Panc1 (cell line): ENCODE measurements around the gene ACER3. TPM values are rescaled to one million over a fixed set of nuclear protein-coding genes. Genes with fewer than 3 reads are reported as not detected.

Experiments used
- ATAC-seq: fragments of 200-7000 bp; cut with Tn5 transposase; 2 replicates; pipeline ENCODE4 v1.9.1; 2020; ENCODE audit warnings: mild to moderate bottlenecking, moderate library complexity
- BruUV-seq: library from RNA; stranded (reverse); fragments of 400-500 nt; replicated peaks from 2 replicates; lab custom pipeline; 2021; lab: Mats Ljungman, UMichigan
- CTCF ChIA-PET: fragments of 300-600 bp; sonication (Branson Sonifier 250); formaldehyde crosslinking; loops from one replicate; lab custom pipeline; 2022; ENCODE audit warnings: antibody characterized with exemption; lab: Charles Lee
- POLR2A ChIA-PET: fragments of 300-600 bp; sonication (Branson Sonifier 250); formaldehyde crosslinking; loops from one replicate; lab custom pipeline; 2022; ENCODE audit warnings: antibody characterized with exemption; lab: Charles Lee
- DNase-seq: peaks from one replicate; pipeline ENCODE4 v3.0.0-alpha.2; 2010; ENCODE audit warnings: low read depth, low spot score
- H3K27ac ChIP-seq: 2 replicates; pipeline ENCODE4 v1.5.1; 2011; ENCODE audit warnings: mild to moderate bottlenecking, low read length, inconsistent platforms
- H3K27me3 ChIP-seq: fragments of 200-500 bp; sonication (Bioruptor generic); 2 replicates; pipeline ENCODE4 v1.6.0; 2014; ENCODE audit warnings: low read length, inconsistent platforms; ENCODE audit not compliant: control insufficient read depth, insufficient read depth
- H3K36me3 ChIP-seq: fragments of 200-500 bp; sonication (Bioruptor generic); 2 replicates; pipeline ENCODE4 v1.5.1; 2014; ENCODE audit warnings: inconsistent platforms, mild to moderate bottlenecking, low read length, moderate library complexity; ENCODE audit not compliant: control insufficient read depth, insufficient read depth
- H3K4me1 ChIP-seq: 2 replicates; pipeline ENCODE4 v1.5.1; 2011; ENCODE audit warnings: inconsistent platforms, mild to moderate bottlenecking, low read length, moderate library complexity; ENCODE audit not compliant: control insufficient read depth, insufficient read depth
- H3K4me3 ChIP-seq, 2 experiments: 2 replicates each; pipeline ENCODE4 v1.5.1; 2011 to 2012; ENCODE audit warnings: low read depth in 2 of 2, low read length in 2 of 2, mild to moderate bottlenecking in 2 of 2, inconsistent platforms in 1 of 2, moderate library complexity in 1 of 2
- H3K9me3 ChIP-seq: fragments of 200-500 bp; sonication (Bioruptor generic); 2 replicates; pipeline ENCODE4 v1.5.1; 2014; ENCODE audit warnings: low read depth, mild to moderate bottlenecking, inconsistent platforms, low read length, moderate library complexity; ENCODE audit not compliant: control insufficient read depth, insufficient read depth
- POLR2AphosphoS5 ChIP-seq: IDR thresholded peaks from 2 replicates; pipeline ENCODE4 v1.6.1; 2012; ENCODE audit warnings: mild to moderate bottlenecking, low read depth, low read length, moderate library complexity
- SIN3A ChIP-seq: IDR thresholded peaks from 2 replicates; pipeline ENCODE4 v1.6.1; 2012; ENCODE audit warnings: low read depth, mild to moderate bottlenecking, low read length, moderate library complexity, borderline replicate concordance; ENCODE audit not compliant: insufficient read depth
- TCF7L2 ChIP-seq: IDR thresholded peaks from 2 replicates; pipeline ENCODE4 v1.6.1; 2011; ENCODE audit warnings: mild to moderate bottlenecking, low read depth, low read length, inconsistent platforms
- in situ Hi-C: cut with HindIII; loops from 2 replicates; pipeline ENCODE4 v1.10.0; 2016; ENCODE audit warnings: low sequenced_read_pairs, low pct_unique_long_range_greater_than_20kb
- intact Hi-C: fragments of 100-400 bp; cut with micrococcal nuclease; formaldehyde crosslinking; loops from one replicate; pipeline ENCODE4 v1.10.0; 2022; ENCODE audit not compliant: unreplicated experiment
- total RNA-seq: library from RNA; stranded (reverse); gene quantifications from one replicate; pipeline ENCODE4 v1.2.1, GENCODE V29; 2021; ENCODE audit not compliant: unreplicated experiment
- TF ChIP-seq, protein P1 (sequence below): fragments of 450-650 bp; IDR thresholded peaks from 2 replicates; pipeline ENCODE4 v1.5.1; 2017; ENCODE audit warnings: mild to moderate bottlenecking
- TF ChIP-seq, protein P2 (sequence below), 2 experiments: IDR thresholded peaks; 2 replicates each; pipeline ENCODE4 v1.6.1; 2011 to 2012; ENCODE audit warnings: low read depth in 2 of 2, control low read depth in 1 of 2, low read length in 1 of 2, mild to moderate bottlenecking in 1 of 2, moderate library complexity in 1 of 2; ENCODE audit not compliant: insufficient read depth in 1 of 2

ACER3 gene
- total RNA-seq, 1 experiment from 2014 or later, result 41.8 TPM

DNA sequence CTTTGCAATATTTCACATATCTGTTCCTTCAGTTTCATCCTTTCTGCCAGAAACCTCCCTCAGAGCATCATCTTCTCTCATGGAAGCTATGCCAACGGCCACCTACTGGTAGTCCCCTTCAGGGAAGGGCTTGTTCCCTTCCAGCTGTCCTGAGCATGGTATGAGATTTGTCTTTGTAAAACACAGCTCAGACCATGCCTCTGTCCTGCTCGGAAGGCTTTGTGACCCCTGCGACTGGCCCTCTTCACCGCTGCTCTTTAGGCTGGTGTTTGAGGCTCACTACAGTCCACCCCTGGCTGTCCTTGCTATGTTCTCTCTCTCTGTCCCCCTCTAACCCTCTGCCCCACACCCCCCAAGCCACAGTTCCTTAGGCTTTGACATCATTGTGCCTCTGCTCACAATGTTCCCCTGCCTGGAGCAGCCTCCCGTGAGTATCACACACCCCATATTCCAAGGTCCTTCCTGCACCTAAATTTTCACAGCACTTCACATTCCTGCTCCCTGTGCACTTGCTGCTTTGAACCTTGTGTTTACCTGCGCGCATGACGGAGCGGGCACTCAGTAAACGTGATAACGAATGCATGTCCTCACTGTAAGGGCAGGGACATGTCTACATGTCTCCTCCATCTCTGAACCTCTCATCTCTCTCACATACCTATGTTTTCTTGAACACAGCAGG lies 24.0 kb upstream of the ACER3 start:
- H3K4me3 ChIP-seq, result no peak overlapping the region
- peaks cover 3% of the 10 kb centered on the region; the same call in 1 of the 2 replicates for H3K27me3 ChIP-seq
- DNase-seq (no peak), ATAC-seq (peak; percentile 56)
- no peaks in the 10 kb centered on the region for H3K36me3 ChIP-seq
- in situ Hi-C loops, result loop anchor here (10.0 kb wide), 1 partner anchor 118 kb away; no protein-coding TSS in a partner anchor
- BruUV-seq, result no TSS peak
- intact Hi-C loops, result no loop called here
- no peak overlapping the region for H3K27ac ChIP-seq
- no peak for TF ChIP-seq POLR2AphosphoS5
- TF ChIP-seq, protein P1, sequence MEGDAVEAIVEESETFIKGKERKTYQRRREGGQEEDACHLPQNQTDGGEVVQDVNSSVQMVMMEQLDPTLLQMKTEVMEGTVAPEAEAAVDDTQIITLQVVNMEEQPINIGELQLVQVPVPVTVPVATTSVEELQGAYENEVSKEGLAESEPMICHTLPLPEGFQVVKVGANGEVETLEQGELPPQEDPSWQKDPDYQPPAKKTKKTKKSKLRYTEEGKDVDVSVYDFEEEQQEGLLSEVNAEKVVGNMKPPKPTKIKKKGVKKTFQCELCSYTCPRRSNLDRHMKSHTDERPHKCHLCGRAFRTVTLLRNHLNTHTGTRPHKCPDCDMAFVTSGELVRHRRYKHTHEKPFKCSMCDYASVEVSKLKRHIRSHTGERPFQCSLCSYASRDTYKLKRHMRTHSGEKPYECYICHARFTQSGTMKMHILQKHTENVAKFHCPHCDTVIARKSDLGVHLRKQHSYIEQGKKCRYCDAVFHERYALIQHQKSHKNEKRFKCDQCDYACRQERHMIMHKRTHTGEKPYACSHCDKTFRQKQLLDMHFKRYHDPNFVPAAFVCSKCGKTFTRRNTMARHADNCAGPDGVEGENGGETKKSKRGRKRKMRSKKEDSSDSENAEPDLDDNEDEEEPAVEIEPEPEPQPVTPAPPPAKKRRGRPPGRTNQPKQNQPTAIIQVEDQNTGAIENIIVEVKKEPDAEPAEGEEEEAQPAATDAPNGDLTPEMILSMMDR, result 0 out of 2 replicates have a peak, but pooled peaks have one; percentile 7
- CTCF ChIA-PET, result no interaction called here
- POLR2A ChIA-PET, result no interaction called here
- H3K9me3 ChIP-seq, result no peaks in the 10 kb centered on the region
- peaks cover 3% of the 10 kb centered on the region; the same call in 1 of the 2 replicates for H3K4me1 ChIP-seq

DNA sequence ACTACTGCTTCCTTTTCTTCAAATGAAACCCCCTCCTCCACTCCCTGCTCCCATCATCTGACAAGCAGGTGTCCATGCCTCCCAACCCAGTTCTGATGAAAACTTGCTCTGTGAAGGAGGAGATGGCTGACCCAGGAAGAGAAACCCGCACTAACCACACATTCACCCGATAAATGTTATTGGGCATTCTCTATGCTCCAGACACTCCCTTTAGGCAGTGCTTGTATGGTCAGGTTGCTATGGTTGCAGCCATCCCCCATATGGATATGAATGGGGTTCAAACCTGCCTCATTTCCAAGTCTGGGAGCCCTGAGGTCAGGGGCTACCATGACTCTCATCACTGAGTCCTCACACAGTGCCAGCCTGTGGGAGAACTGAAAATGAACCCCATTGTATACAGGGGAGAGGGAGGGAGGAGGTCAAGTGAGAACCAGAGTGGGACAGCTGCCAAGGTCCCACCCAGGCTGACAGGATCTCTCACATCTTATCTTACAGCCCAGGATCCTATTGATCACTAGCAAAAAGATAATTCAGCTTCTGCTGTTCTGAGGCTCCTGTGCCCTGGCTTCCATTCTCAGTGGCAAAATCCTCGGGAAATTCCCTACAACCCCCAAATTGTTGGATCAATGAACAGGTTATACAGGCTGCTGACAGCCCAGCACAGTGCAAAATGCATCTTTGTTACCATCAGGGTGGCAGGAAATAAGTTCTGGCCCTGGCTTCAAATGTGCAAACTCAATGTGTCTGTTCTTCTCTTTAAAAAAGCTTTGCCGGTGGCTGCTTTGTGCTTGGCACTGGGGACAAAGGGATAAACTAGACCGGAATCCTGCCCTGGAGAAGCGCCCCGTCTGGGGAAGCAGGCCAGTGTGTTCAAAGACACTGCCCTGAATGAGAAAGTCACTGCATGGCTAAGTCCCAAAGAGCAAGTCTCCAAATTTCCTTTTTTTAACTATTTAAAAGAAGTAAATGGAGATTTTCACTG lies 22.7 kb upstream of the ACER3 start:
- TF ChIP-seq TCF7L2 (no peak), SIN3A (no peak), POLR2AphosphoS5 (no peak)
- TF ChIP-seq, protein P1, result no peak
- TF ChIP-seq, protein P2, sequence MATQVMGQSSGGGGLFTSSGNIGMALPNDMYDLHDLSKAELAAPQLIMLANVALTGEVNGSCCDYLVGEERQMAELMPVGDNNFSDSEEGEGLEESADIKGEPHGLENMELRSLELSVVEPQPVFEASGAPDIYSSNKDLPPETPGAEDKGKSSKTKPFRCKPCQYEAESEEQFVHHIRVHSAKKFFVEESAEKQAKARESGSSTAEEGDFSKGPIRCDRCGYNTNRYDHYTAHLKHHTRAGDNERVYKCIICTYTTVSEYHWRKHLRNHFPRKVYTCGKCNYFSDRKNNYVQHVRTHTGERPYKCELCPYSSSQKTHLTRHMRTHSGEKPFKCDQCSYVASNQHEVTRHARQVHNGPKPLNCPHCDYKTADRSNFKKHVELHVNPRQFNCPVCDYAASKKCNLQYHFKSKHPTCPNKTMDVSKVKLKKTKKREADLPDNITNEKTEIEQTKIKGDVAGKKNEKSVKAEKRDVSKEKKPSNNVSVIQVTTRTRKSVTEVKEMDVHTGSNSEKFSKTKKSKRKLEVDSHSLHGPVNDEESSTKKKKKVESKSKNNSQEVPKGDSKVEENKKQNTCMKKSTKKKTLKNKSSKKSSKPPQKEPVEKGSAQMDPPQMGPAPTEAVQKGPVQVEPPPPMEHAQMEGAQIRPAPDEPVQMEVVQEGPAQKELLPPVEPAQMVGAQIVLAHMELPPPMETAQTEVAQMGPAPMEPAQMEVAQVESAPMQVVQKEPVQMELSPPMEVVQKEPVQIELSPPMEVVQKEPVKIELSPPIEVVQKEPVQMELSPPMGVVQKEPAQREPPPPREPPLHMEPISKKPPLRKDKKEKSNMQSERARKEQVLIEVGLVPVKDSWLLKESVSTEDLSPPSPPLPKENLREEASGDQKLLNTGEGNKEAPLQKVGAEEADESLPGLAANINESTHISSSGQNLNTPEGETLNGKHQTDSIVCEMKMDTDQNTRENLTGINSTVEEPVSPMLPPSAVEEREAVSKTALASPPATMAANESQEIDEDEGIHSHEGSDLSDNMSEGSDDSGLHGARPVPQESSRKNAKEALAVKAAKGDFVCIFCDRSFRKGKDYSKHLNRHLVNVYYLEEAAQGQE (IDR thresholded peaks at IDR 0.05; ENCODE audit: insufficient read depth in 1 of 2, low read depth in 2 of 2, low read length in 1 of 2), result no peak
- H3K9me3 ChIP-seq, result no peaks in the 10 kb centered on the region
- no peak for DNase-seq
- no peak overlapping the region for H3K27ac ChIP-seq
- ATAC-seq, result no peak
- in situ Hi-C loops, result loop anchor here (10.0 kb wide), 1 partner anchor 117 kb away; no protein-coding TSS in a partner anchor
- no TSS peak for BruUV-seq
- intact Hi-C loops, result no loop called here
- no peaks in the 10 kb centered on the region for H3K36me3 ChIP-seq
- H3K27me3 ChIP-seq, result peaks cover 3% of the 10 kb centered on the region; the same call in 1 of the 2 replicates
- POLR2A ChIA-PET, result interaction anchor here (0.7 kb wide), 1 partner anchor 1240 kb away, joined by 3 read pairs; no protein-coding TSS in a partner anchor
- peaks cover 3% of the 10 kb centered on the region; the same call in 1 of the 2 replicates for H3K4me1 ChIP-seq
- H3K4me3 ChIP-seq, result no peak overlapping the region
- CTCF ChIA-PET, result interaction anchor here (0.5 kb wide), 1 partner anchor 115 kb away, joined by 5 read pairs; no protein-coding TSS in a partner anchor
